SK-N-SH (cell line): ENCODE data around the gene SSC4D.

Experiments used
- CTCF ChIP-seq: fragments of 200-600 bp; sonication (generic); IDR thresholded peaks from 2 replicates; pipeline ENCODE4 v1.6.1; 2017; ENCODE audit warnings: antibody characterized with exemption, mild to moderate bottlenecking, moderate library complexity
- ELF1 ChIP-seq: IDR thresholded peaks from 2 replicates; pipeline ENCODE4 v1.4.0; 2012
- EP300 ChIP-seq, 2 experiments: IDR thresholded peaks; 2 replicates each; pipeline versions ENCODE4 v1.4.0 to v1.6.1; 2012; ENCODE audit warnings: borderline replicate concordance in 1 of 2, low read depth in 1 of 2, low read length in 1 of 2
- EZH2phosphoT487 ChIP-seq: fragments of 200-600 bp; sonication (generic); IDR thresholded peaks from 2 replicates; pipeline ENCODE4 v1.6.1; 2017; ENCODE audit warnings: low read depth, mixed run types, mild to moderate bottlenecking, antibody characterized with exemption, moderate library complexity, borderline replicate concordance
- GATA2 ChIP-seq: sonication (generic); formaldehyde crosslinking; IDR thresholded peaks from 2 replicates; pipeline ENCODE4 v1.5.0; 2020; ENCODE audit warnings: mild to moderate bottlenecking, missing genetic modification reagents
- IRF3 ChIP-seq: fragments of 150-350 bp; IDR thresholded peaks from 2 replicates; pipeline ENCODE4 v1.6.1; 2016; ENCODE audit warnings: mild to moderate bottlenecking, low read depth, low read length
- MXI1 ChIP-seq: IDR thresholded peaks from 2 replicates; pipeline ENCODE4 v1.6.1; 2012; ENCODE audit warnings: mild to moderate bottlenecking, low read depth, low read length, improper control_type of control experiment
- POLR2AphosphoS5 ChIP-seq: IDR thresholded peaks from 2 replicates; pipeline ENCODE4 v1.6.1; 2012; ENCODE audit warnings: low read depth, low read length
- RCOR1 ChIP-seq: fragments of 150-350 bp; IDR thresholded peaks from 2 replicates; pipeline ENCODE4 v1.6.1; 2017; ENCODE audit warnings: antibody characterized with exemption, low read length
- TEAD4 ChIP-seq: IDR thresholded peaks from 2 replicates; pipeline ENCODE4 v1.4.0; 2012; ENCODE audit warnings: mild to moderate bottlenecking, borderline replicate concordance; ENCODE audit not compliant: insufficient read depth
- ZBTB33 ChIP-seq: IDR thresholded peaks from 2 replicates; pipeline ENCODE4 v1.4.0; 2012; ENCODE audit warnings: low read depth, borderline replicate concordance

GRCh38 chr7:76356115-76356514 is 53.4 kb downstream of the SSC4D start:
- no peak for TF ChIP-seq ELF1
- no peak for TF ChIP-seq CTCF
- TF ChIP-seq ZBTB33 = no peak
- no peak for TF ChIP-seq MXI1
- TF ChIP-seq TEAD4 = no peak
- TF ChIP-seq RCOR1 = no peak
- no peak for TF ChIP-seq IRF3
- no peak for TF ChIP-seq GATA2 (CRISPR knock-in tag)
- TF ChIP-seq EP300 (IDR thresholded peaks at IDR 0.05; ENCODE audit: borderline replicate concordance in 1 of 2, low read depth in 1 of 2, low read length in 1 of 2) = no peak
- TF ChIP-seq POLR2AphosphoS5 = no peak
- TF ChIP-seq EZH2phosphoT487 = no peak
